K562 (cell line): ENCODE data around the gene TENM4. TPM values are rescaled to one million over a fixed set of nuclear protein-coding genes. Genes with fewer than 3 reads are reported as not detected.

Source experiments
- ATAC-seq: fragments of 200-7000 bp; cut with Tn5 transposase; 3 replicates; pipeline ENCODE4 v1.9.1; 2020; ENCODE audit warnings: moderate library complexity
- BruUV-seq: library from RNA; stranded (reverse); fragments of 400-500 nt; replicated peaks from 2 replicates; lab custom pipeline; 2021; lab: Mats Ljungman, UMichigan
- CTCF ChIA-PET: fragments of 300-600 bp; formaldehyde crosslinking; extraction: SDS; loops from one replicate; lab custom pipeline; 2021; ENCODE audit warnings: low intra/inter-chr PET ratio; lab: Yijun Ruan, JAX
- POLR2A ChIA-PET: fragments of 300-600, 350-650 bp; sonication (Branson Sonifier 250); formaldehyde crosslinking; extraction: SDS; loops from one replicate; lab custom pipeline; 2021; ENCODE audit warnings: antibody characterized with exemption, inconsistent platforms; lab: Yijun Ruan, JAX
- DNase-seq, 4 experiments: peaks; one replicate each; pipeline versions ENCODE4 v3.0.0 to v3.0.0-alpha.2; 2011 to 2018; ENCODE audit warnings: low spot score in 3 of 4, mixed read lengths in 3 of 4; ENCODE audit errors: extremely low read depth in 1 of 4
- FAIRE-seq: peaks from 2 replicates; lab custom pipeline; 2011; peaks lifted over from hg19 to GRCh38; lab: Jason Lieb, UNC
- H2AFZ ChIP-seq: 2 replicates; pipeline ENCODE4 v1.6.0; 2011; ENCODE audit warnings: low read depth, low read length, control low read depth, inconsistent platforms
- H3K27ac ChIP-seq: fragments of 200-600 bp; 3 replicates; pipeline ENCODE4 v1.8.0; 2011; ENCODE audit warnings: low read depth, mild to moderate bottlenecking, control low read depth, inconsistent platforms, low read length, moderate library complexity, mixed read lengths; ENCODE audit errors: extremely low read depth
- H3K27me3 ChIP-seq, 2 experiments: fragments of 300-600 bp in 1 of 2; 2 replicates in 1 of 2; 3 replicates in 1 of 2; pipeline versions ENCODE4 v1.6.0 to v1.8.0; 2011; ENCODE audit warnings: inconsistent platforms in 2 of 2, low read length in 2 of 2, mild to moderate bottlenecking in 1 of 2, mixed read lengths in 1 of 2, moderate library complexity in 1 of 2; ENCODE audit not compliant: control insufficient read depth in 2 of 2, insufficient read depth in 2 of 2
- H3K36me3 ChIP-seq: fragments of 300-600 bp; 3 replicates; pipeline ENCODE4 v1.8.0; 2011; ENCODE audit warnings: mild to moderate bottlenecking, low read length, inconsistent platforms; ENCODE audit not compliant: control insufficient read depth, insufficient read depth
- H3K4me1 ChIP-seq, 2 experiments: fragments of 200-600 bp in 1 of 2; replicated peaks in 1 of 2; 2 replicates in 1 of 2; 3 replicates in 1 of 2; pipeline versions ENCODE4 v1.5.1 to v1.8.0; 2011; ENCODE audit warnings: inconsistent platforms in 2 of 2, low read length in 2 of 2, mild to moderate bottlenecking in 1 of 2, mixed read lengths in 1 of 2, moderate library complexity in 1 of 2; ENCODE audit not compliant: control insufficient read depth in 2 of 2, insufficient read depth in 2 of 2
- H3K4me2 ChIP-seq: 2 replicates; pipeline ENCODE4 v1.6.1; 2011; ENCODE audit warnings: low read length, control low read depth, inconsistent platforms, mixed read lengths; ENCODE audit not compliant: insufficient read depth
- H3K4me3 ChIP-seq: fragments of 200-600 bp; sonication (generic), shearing (Covaris generic); 2 replicates; pipeline ENCODE4 v1.5.1; 2016; ENCODE audit warnings: control low read depth, inconsistent platforms
- H3K79me2 ChIP-seq: fragments of 200-600 bp; 3 replicates; pipeline ENCODE4 v1.8.0; 2011; ENCODE audit warnings: low read length, inconsistent platforms; ENCODE audit not compliant: control insufficient read depth, insufficient read depth
- H3K9ac ChIP-seq, 2 experiments: 2 replicates each; pipeline versions ENCODE4 v1.6.0 to v1.6.1; 2011; ENCODE audit warnings: low read depth in 2 of 2, low read length in 2 of 2, control low read depth in 1 of 2, inconsistent platforms in 1 of 2, mild to moderate bottlenecking in 1 of 2, mixed read lengths in 1 of 2; ENCODE audit not compliant: insufficient read depth in 1 of 2
- H3K9me1 ChIP-seq: one replicate; pipeline ENCODE4 v1.6.0; 2011; ENCODE audit warnings: inconsistent platforms, mild to moderate bottlenecking, low read length, moderate library complexity; ENCODE audit not compliant: control insufficient read depth, insufficient read depth
- H3K9me3 ChIP-seq: replicated peaks from 2 replicates; pipeline ENCODE4 v1.5.1; 2011; ENCODE audit warnings: low read depth, low read length, inconsistent platforms; ENCODE audit not compliant: control insufficient read depth, insufficient read depth
- H4K20me1 ChIP-seq: replicated peaks from 2 replicates; pipeline ENCODE4 v1.6.1; 2011; ENCODE audit warnings: low read length, inconsistent platforms, mixed read lengths; ENCODE audit not compliant: control insufficient read depth, insufficient read depth
- BACH1 ChIP-seq: fragments of 200-800 bp; sonication (Bioruptor generic); IDR thresholded peaks from 2 replicates; pipeline ENCODE4 v1.6.1; 2016; ENCODE audit warnings: missing genetic modification characterization, missing compliant biosample characterization
- CBX5 ChIP-seq: IDR thresholded peaks from 2 replicates; pipeline ENCODE4 v1.6.1; 2014; ENCODE audit warnings: low read depth, borderline replicate concordance
- FOXK1 ChIP-seq: sonication (generic); formaldehyde crosslinking; IDR thresholded peaks from 2 replicates; pipeline ENCODE4 v1.8.0; 2022; ENCODE audit warnings: missing genetic modification reagents, mild to moderate bottlenecking, borderline replicate concordance
- MAZ ChIP-seq, 2 experiments: fragments of 450-650 bp in 1 of 2; sonication (generic) in 1 of 2; formaldehyde crosslinking; IDR thresholded peaks in 1 of 2; conservative IDR thresholded peaks in 1 of 2; 2 replicates each; pipeline versions ENCODE4 v1.4.0 to v1.5.0; 2020; ENCODE audit warnings: mild to moderate bottlenecking in 1 of 2, missing genetic modification reagents in 1 of 2
- NR4A1 ChIP-seq, 2 experiments: fragments of 250-450 bp in 1 of 2; fragments of 450-650 bp in 1 of 2; sonication (Bioruptor Pico) in 1 of 2; IDR thresholded peaks; 2 replicates each; pipeline versions ENCODE4 v1.4.0 to v1.6.1; 2016 to 2020; ENCODE audit warnings: mild to moderate bottlenecking in 2 of 2, missing compliant biosample characterization in 1 of 2, missing genetic modification characterization in 1 of 2, moderate library complexity in 1 of 2
- RAD21 ChIP-seq, 2 experiments: fragments of 250-450 bp in 1 of 2; fragments of 450-650 bp in 1 of 2; sonication (Bioruptor Pico) in 1 of 2; formaldehyde crosslinking in 1 of 2; IDR thresholded peaks in 1 of 2; conservative IDR thresholded peaks in 1 of 2; 2 replicates each; pipeline versions ENCODE4 v1.4.0 to v1.8.0; 2020 to 2022; ENCODE audit warnings: mild to moderate bottlenecking in 2 of 2, moderate library complexity in 1 of 2
- SMC3 ChIP-seq: conservative IDR thresholded peaks from 2 replicates; pipeline ENCODE4 v1.6.1; 2011; ENCODE audit warnings: low read depth, low read length, improper control_type of control experiment; ENCODE audit not compliant: insufficient read depth
- STAT5A ChIP-seq: IDR thresholded peaks from 2 replicates; pipeline ENCODE4 v1.6.1; 2012; ENCODE audit warnings: low read length, inconsistent platforms, borderline replicate concordance
- TCF7 ChIP-seq: sonication (generic); IDR thresholded peaks from 2 replicates; pipeline ENCODE4 v1.6.1; 2016; ENCODE audit warnings: antibody characterized with exemption, borderline replicate concordance
- ZBTB17 ChIP-seq: fragments of 450-650 bp; formaldehyde crosslinking; IDR thresholded peaks from 2 replicates; pipeline ENCODE4 v1.4.0; 2020; ENCODE audit warnings: mild to moderate bottlenecking
- whole genome bisulfite sequencing: fragments of 100-300 bp; shearing (Covaris generic); methylation state at CpG from one replicate; pipeline ENCODE4 v1.1.6; 2016; ENCODE audit warnings: low coverage, mixed read lengths; ENCODE audit not compliant: insufficient coverage; ENCODE audit errors: missing lambda C conversion rate; 5-methylcytosine and 5-hydroxymethylcytosine counted together
- in situ Hi-C: fragments of 300-500 bp; cut with MboI; formaldehyde crosslinking; loops from 4 replicates; pipeline ENCODE4 v1.15.0; 2018; ENCODE audit warnings: inconsistent platforms, mixed read lengths
- intact Hi-C: fragments of 100-400 bp; cut with micrococcal nuclease; formaldehyde crosslinking; loops from 2 replicates; pipeline ENCODE4 v1.14.2; 2022
- polyA plus RNA-seq, 8 experiments: library from polyadenylated mRNA; depleted of rRNA in 4 of 8; stranded (reverse) in 5 of 8; unstranded in 3 of 8; fragments of >200 nt; fragmentation: Nextera tagmentation in 2 of 8; fragmentation: Illumina TruSeq in 1 of 8; extraction: Ambion mirVana in 2 of 8; extraction: Trizol in 1 of 8; gene quantifications; 2 replicates each; pipeline versions ENCODE4 v1.2.1 to v1.2.3, GENCODE V29; 2011 to 2014; ENCODE audit warnings: inconsistent platforms in 1 of 8, missing spikeins in 1 of 8
- total RNA-seq, 7 experiments: library from RNA; depleted of rRNA in 6 of 7; stranded (reverse); fragments of >200 nt in 6 of 7; fragmentation: Illumina TruSeq in 2 of 7; extraction: Trizol in 2 of 7; gene quantifications; 2 replicates each; pipeline versions ENCODE4 v1.2.1 to v1.2.3, GENCODE V29; 2011 to 2021; ENCODE audit warnings: low replicate concordance in 1 of 7
- TF ChIP-seq, protein P1 (sequence below), 3 experiments: IDR thresholded peaks in 2 of 3; conservative IDR thresholded peaks in 1 of 3; 2 replicates each; pipeline ENCODE4 v1.5.1; 2011 to 2012; ENCODE audit warnings: low read length in 3 of 3, mild to moderate bottlenecking in 3 of 3, control low read depth in 2 of 3, improper control_type of control experiment in 1 of 3, inconsistent platforms in 1 of 3, low read depth in 1 of 3, mixed read lengths in 1 of 3, moderate library complexity in 1 of 3; ENCODE audit not compliant: insufficient read depth in 2 of 3
- TF ChIP-seq, protein P2 (sequence below): fragments of 450-650 bp; formaldehyde crosslinking; IDR thresholded peaks from 2 replicates; pipeline ENCODE4 v1.4.0; 2020; ENCODE audit warnings: mild to moderate bottlenecking, moderate library complexity
- TF ChIP-seq, protein P3 (sequence below), 2 experiments: fragments of 200-800 bp in 1 of 2; sonication (Bioruptor generic) in 1 of 2; sonication (generic) in 1 of 2; formaldehyde crosslinking in 1 of 2; IDR thresholded peaks in 1 of 2; conservative IDR thresholded peaks in 1 of 2; 2 replicates each; pipeline versions ENCODE4 v1.5.0 to v1.6.1; 2016 to 2020; ENCODE audit warnings: missing compliant biosample characterization in 1 of 2, missing genetic modification characterization in 1 of 2, missing genetic modification reagents in 1 of 2

TENM4 gene
- total and polyA plus RNA-seq, 9 of the 15 experiments (the other 6 are each of a cell fraction or from before 2014, with no cell fraction given): 0.16 TPM; not detected in 8

DNA sequence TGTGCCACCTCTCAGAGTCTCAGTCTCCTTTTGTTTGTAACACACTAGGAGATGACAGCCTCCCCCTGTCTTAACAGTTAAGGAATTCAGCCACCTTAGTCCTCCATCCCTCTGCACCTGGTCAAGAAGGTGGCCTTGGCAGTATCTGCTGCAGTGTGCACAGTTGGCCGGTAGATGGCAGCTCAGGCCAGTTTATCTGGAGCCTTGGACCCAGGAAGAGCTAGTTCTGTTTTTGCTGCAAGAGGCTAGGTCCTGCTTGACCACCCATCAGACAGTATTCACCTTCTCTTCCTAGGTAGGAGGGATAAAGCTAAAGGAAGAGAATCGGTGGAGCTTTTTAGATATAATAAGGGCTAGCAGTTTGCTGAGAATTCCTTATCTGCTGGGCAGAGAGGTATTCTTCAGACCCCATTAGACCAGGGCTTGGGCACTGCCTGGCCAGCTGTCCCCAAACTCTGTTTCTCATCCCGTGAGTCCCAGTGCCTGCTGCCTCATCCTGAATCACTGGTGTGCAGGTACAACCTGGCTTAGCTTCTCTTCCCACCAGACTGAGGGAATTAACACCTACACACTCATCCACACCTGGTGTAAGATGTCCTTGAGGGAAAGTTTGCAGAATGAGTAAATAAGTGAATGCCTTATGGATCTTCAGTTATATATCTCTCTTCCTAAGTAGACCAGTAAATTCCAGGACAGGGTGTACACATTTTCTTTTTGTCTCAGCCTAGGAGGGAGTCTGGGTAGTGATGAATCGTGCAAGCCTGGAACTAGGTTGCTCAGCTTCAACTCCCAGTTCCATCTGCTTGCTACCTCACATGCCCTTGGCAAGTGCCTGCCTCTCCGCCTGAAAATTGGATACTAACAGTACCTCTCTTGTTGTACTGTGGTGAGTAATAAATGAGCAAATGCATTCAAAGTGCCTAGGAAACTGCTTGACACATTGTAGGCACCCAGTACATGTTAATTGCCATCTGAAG lies 795.3 kb downstream of the TENM4 start:
- DNase-seq: peak; percentile 76 to 81 (median 77)
- intact Hi-C loops: loop anchor here (1.0 to 10.0 kb wide), 5 partner anchors 70 to 845 kb away; no protein-coding TSS in a partner anchor
- H3K36me3 ChIP-seq: no peaks in the 10 kb centered on the region
- no peak overlapping the region for H2AFZ ChIP-seq
- H3K27me3 ChIP-seq: peaks cover 0 to 7% of the 10 kb centered on the region in 2 experiments; a peak in 1 of 5 replicates
- H3K4me2 ChIP-seq: no peak overlapping the region
- peaks cover 8% of the 10 kb centered on the region; the same call in 1 of the 2 replicates for H4K20me1 ChIP-seq
- H3K9me1 ChIP-seq: no peaks in the 10 kb centered on the region
- H3K9me3 ChIP-seq: no peaks in the 10 kb centered on the region
- ChIA-PET POLR2A (interaction anchor here (0.6 to 1.5 kb wide), 4 partner anchors 24 to 1447 kb away, joined by 3 to 5 read pairs (median 3); no protein-coding TSS in a partner anchor), CTCF (interaction anchor here (0.5 to 1.3 kb wide), 5 partner anchors 70 to 828 kb away, joined by 3 to 8 read pairs (median 3); no protein-coding TSS in a partner anchor)
- no peaks in the 10 kb centered on the region for H3K4me1 ChIP-seq
- H3K79me2 ChIP-seq: no peaks in the 10 kb centered on the region
- ATAC-seq: peak; percentile 93
- H3K9ac ChIP-seq: no peak overlapping the region
- 1% methylated on average over 5 of the region's 5 CpGs for WGBS
- H3K27ac ChIP-seq: no peak overlapping the region
- in situ Hi-C loops: no loop called here
- peak; percentile 95 for FAIRE-seq
- H3K4me3 ChIP-seq: no peak overlapping the region
- BruUV-seq: no TSS peak
- TF ChIP-seq STAT5A (no peak), CBX5 (no peak), NR4A1 (CRISPR knock-in tag; IDR thresholded peaks at IDR 0.05) (no peak), NR4A1 (tag; IDR thresholded peaks at IDR 0.05) (no peak), ZBTB17 (no peak), MAZ (CRISPR knock-in tag; conservative IDR thresholded peaks at IDR 0.05 in 1 of 2, IDR thresholded peaks at IDR 0.05 in 1 of 2) (no peak), FOXK1 (0 out of 2 replicates have a peak, but pooled peaks have one; percentile 23), TCF7 (no peak), BACH1 (tag) (no peak), RAD21 (CRISPR knock-in tag; conservative IDR thresholded peaks at IDR 0.05 in 1 of 2, IDR thresholded peaks at IDR 0.05 in 1 of 2) (peak; percentile 83 to 88), SMC3 (peak; percentile 82)
- TF ChIP-seq, protein P1, sequence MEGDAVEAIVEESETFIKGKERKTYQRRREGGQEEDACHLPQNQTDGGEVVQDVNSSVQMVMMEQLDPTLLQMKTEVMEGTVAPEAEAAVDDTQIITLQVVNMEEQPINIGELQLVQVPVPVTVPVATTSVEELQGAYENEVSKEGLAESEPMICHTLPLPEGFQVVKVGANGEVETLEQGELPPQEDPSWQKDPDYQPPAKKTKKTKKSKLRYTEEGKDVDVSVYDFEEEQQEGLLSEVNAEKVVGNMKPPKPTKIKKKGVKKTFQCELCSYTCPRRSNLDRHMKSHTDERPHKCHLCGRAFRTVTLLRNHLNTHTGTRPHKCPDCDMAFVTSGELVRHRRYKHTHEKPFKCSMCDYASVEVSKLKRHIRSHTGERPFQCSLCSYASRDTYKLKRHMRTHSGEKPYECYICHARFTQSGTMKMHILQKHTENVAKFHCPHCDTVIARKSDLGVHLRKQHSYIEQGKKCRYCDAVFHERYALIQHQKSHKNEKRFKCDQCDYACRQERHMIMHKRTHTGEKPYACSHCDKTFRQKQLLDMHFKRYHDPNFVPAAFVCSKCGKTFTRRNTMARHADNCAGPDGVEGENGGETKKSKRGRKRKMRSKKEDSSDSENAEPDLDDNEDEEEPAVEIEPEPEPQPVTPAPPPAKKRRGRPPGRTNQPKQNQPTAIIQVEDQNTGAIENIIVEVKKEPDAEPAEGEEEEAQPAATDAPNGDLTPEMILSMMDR (IDR thresholded peaks at IDR 0.05 in 2 of 3, conservative IDR thresholded peaks at IDR 0.05 in 1 of 3; ENCODE audit: insufficient read depth in 2 of 3, low read depth in 1 of 3, low read length in 3 of 3): peak; percentile 86 to 94 (median 93)
- TF ChIP-seq, protein P2, sequence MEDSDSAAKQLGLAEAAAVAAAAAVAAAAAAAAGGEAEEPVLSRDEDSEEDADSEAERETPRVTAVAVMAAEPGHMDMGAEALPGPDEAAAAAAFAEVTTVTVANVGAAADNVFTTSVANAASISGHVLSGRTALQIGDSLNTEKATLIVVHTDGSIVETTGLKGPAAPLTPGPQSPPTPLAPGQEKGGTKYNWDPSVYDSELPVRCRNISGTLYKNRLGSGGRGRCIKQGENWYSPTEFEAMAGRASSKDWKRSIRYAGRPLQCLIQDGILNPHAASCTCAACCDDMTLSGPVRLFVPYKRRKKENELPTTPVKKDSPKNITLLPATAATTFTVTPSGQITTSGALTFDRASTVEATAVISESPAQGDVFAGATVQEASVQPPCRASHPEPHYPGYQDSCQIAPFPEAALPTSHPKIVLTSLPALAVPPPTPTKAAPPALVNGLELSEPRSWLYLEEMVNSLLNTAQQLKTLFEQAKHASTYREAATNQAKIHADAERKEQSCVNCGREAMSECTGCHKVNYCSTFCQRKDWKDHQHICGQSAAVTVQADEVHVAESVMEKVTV (CRISPR knock-in tag): peak; percentile 85
- TF ChIP-seq, protein P3, sequence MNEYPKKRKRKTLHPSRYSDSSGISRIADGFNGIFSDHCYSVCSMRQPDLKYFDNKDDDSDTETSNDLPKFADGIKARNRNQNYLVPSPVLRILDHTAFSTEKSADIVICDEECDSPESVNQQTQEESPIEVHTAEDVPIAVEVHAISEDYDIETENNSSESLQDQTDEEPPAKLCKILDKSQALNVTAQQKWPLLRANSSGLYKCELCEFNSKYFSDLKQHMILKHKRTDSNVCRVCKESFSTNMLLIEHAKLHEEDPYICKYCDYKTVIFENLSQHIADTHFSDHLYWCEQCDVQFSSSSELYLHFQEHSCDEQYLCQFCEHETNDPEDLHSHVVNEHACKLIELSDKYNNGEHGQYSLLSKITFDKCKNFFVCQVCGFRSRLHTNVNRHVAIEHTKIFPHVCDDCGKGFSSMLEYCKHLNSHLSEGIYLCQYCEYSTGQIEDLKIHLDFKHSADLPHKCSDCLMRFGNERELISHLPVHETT (CRISPR knock-in tag; conservative IDR thresholded peaks at IDR 0.05 in 1 of 2, IDR thresholded peaks at IDR 0.05 in 1 of 2): no peak
